Hematopoietic multipotent progenitor cell treated with erythropoietin and hydrocortisone succinate and interleukin-3 and kit ligand, for 4 days (in vitro differentiated cells): ENCODE results near the gene GBF1.

Experiments used
- DNase-seq: peaks from one replicate; pipeline ENCODE4 v3.0.0-alpha.2; 2015

GBF1 gene

DNA sequence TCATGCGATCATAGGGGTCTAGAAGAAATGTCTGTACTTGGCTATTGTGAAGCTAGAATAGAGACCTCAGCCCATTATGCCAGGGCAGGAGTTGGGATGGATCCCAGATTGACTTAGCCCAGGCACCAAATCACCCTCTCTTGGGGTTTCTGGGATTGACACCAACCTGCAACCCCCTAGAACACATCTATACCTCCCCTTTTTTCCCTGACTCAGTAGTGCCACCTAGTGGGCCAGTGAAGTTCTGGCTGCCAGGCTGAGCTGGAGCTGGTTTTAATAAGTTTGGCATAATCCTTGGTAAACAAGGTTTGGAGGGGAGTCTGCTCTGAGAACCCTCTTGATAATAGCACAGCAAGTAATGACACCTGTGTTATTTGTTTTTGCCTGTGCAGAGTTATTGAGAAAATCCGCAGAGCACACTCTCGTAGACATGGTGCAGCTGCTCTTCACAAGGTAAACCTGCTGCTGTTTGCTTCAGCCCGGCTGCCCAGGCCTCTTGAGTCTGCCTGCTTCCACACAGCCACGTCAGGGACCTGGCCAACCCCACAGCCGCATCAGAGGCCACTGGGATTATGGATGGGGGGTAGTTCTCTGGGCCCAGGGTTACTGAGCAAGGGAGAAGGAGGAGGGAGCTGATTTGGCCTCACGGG, 106.9 kb downstream of the GBF1 start:
- peak; percentile 86 for DNase-seq

DNA sequence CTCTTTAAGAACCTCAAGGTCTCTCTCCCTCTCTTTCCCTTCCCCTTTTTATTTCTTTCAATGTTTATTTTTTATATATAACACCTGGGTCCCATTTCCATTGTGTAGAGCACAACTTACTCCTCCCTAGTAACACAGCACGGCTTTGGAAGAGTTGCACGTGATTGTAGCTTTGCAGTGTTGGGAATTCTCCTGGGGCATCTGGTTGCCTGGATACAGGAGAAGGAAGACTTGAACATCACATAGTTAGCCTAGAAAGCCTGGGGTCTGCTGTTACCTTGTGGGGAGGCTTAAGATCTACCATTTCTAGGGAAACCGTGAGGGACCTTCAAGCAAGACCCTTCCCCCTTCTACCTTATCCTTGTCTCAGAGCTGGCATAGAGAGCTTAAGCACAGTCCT, 109.1 kb downstream of the GBF1 start:
- no peak for DNase-seq

DNA sequence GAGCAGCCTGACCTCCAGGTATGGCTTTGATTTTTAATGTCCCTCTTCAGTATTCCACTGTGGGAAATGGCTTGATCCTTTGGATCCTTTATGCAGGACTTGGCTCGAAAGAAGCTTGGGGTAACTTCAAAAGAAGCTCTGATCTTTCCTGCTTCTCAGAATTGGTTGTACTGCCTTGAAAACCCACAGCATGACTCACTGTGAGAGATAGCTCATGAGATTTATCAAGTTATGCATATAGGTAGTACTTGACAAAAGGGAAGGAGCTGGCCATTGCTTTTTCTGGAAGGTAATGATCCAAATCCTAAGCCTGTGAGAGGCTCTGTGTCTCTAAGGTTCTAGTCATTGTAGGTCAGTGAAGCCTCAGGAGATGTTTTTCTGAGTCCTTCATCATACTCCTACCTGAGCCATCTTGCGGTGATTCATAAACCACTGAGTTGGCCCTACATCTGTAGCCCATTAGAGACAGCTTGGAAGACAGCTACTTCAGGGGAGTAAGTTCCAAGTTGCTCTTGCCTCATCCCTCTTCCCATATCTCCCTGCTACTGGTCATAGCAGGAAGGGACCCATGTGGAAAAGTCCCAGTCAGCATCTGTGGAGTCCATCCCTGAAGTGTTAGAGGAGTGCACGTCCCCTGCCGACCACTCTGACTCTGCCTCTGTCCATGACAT, 113.5 kb downstream of the GBF1 start:
- no peak for DNase-seq

DNA sequence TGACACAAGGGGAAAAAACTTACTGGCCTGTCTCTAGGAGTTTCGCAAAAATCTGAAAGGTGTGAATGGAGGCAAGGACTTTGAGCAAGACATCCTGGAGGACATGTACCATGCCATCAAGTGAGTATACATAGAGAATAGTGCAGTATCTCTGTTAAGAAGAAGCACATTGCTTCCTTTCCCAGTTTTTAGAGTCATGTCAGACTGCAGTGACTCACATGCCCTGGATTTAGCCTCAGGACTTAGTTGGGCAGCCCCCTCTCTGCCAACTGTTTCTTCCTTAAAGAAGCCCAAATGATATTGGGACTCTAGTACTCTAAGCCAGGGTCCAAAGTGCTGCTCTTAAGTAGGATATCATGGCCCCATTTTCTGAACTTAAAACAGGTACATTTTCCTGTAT, 122.1 kb downstream of the GBF1 start:
- no peak for DNase-seq

DNA sequence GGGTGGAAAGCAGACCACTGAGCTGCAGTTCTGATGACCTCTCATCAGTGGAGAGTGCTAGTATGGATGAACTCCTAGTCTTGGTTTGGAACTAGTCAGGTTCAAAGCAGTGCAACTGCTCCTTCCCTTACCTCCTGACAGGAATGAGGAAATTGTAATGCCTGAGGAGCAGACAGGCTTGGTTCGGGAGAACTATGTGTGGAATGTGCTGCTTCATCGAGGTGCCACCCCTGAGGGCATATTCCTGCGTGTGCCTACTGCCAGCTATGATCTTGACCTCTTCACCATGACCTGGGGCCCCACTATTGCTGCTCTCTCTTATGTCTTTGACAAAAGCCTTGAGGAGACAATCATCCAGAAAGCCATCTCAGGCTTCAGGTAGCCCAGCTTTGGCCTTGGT, 122.7 kb downstream of the GBF1 start:
- DNase-seq: no peak

DNA sequence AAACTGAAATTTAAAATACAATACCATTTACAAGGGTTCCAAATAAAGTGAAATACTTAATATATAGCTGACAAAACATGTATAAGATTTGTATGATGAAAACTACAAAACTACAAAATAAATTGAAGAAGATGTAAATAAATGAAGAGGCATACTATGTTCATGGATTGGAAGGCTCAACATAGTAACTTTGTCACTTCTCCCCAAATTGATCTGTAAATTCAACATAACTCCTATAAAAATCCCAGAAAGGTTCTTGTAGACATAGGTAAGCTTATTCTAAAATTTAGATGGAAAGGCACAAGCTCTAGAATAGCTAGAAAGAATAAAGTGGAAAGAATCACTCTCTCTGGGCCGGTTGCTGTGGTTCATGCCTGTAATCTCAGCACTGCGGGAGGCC, 126.0 kb downstream of the GBF1 start:
- no peak for DNase-seq

DNA sequence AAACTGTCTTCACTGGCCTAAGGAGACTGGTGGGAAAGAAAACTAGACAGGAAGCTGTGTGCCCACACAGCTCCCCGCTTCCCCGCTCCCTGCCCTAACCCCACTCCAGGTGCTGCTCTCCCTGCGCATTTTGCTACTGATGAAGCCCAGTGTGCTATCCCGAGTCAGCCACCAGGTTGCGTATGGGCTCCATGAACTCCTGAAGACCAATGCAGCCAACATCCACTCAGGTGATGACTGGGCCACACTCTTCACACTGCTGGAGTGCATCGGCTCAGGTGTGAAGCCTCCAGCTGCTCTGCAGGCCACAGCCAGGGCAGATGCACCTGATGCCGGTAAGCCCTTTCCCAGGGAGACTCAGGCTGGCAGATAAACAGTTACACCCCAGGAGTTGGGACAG, 129.9 kb downstream of the GBF1 start:
- no peak for DNase-seq

DNA sequence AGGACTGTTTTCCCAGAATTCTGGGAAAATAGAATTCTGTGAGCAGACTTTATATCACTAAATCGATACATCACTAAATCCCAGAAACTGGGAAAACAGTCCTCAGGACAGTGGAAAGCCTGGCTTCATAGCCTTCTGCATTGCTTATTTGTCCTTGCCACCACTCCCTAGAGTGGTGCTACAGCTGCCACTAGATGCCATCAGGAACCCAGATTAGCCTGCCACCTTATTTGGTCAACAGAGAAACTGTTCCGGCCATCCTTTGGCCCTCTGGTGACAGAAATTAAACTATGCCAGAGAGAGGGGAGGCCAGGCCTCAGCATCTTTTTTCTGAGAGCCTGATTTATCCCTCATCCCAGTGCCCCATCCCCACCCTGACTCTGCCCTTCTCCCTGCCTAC, 130.5 kb downstream of the GBF1 start:
- DNase-seq: no peak

DNA sequence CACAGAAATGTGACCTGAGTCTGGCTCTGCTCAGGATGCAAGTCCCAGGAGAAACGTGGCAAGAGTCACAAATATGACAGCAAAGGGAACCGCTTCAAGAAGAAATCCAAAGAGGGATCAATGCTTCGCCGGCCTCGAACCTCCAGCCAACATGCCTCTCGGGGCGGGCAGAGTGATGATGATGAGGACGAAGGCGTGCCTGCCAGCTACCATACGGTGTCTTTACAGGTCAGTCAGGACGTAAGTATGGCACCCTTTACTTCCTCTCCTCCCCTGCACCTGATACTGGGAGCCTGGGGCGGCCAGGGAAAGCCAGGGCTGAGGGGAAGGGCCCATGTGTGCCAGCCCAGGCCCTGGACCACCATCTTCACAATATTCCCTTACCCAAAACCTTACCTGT, 131.6 kb downstream of the GBF1 start:
- DNase-seq: no peak

DNA sequence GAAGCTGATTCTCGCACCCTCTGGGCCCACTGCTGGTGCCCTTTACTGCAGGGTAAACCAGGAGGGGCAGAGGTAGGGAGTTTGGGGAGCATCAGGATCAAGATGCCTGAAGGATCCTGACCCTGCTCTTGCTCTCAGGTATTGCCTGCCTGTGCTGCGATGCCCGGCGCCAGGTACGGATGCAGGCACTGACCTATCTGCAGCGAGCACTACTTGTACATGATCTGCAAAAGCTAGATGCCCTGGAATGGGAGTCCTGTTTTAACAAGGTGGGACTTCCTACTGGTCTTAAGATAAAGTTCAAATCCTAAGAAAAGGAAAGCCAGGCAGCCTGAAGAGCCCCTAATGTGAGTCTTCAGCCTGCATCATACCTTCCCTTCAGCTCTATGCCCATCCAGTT, 134.1 kb downstream of the GBF1 start:
- no peak for DNase-seq

DNA sequence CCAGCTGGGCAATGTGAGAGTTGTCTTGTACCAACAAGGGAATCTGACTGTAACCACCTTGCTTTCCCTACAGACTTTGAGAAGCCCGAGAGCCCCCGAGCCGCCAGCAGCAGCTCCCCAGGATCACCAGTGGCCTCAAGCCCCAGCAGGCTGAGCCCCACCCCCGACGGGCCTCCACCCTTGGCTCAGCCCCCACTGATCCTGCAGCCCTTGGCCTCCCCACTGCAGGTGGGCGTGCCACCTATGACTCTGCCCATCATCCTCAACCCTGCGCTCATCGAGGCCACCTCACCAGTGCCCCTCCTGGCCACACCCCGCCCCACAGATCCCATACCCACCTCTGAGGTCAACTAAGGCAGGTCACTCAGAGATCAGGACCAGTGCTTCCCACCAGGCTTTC, 136.7 kb downstream of the GBF1 start:
- DNase-seq: no peak

DNA sequence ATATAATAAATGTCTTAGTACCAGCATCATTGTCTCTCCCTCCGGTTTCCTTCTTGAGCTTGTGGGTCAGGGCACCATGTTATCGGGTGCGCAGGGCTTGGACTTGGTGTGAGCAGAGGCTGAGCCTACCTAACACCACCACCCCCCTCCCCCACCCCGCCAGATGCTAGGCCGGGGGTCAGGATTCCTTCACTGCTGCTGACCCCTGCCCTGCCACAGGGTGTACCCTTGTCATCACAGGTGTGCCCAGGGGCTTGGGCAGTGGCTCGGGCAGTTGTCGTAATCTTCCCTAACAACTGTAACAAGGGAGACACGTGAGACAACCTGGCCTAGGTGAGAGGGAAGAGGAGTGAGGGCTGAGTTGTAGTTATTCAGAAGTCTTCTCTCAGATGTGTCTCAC, 137.5 kb downstream of the GBF1 start:
- DNase-seq: no peak

DNA sequence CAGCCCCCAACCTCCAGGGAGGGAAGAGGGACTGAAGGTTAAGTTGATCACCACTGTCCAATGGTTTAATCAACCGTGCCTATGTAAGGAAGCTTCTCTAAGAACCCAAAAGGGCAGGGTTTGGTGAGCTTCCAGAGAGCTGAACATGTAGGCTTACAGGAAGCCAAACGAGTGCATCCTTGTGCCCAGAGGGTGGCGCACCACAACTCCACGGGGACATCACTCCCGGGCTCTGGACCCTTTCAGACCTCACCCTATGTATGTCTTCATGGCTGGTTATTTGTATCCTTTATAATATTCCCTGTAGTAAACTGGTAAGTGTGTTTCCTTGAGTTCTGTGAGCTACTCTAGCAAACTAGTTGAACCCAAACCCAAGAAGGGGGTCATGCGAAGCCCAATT, 138.7 kb downstream of the GBF1 start:
- peak; percentile 47 for DNase-seq

DNA sequence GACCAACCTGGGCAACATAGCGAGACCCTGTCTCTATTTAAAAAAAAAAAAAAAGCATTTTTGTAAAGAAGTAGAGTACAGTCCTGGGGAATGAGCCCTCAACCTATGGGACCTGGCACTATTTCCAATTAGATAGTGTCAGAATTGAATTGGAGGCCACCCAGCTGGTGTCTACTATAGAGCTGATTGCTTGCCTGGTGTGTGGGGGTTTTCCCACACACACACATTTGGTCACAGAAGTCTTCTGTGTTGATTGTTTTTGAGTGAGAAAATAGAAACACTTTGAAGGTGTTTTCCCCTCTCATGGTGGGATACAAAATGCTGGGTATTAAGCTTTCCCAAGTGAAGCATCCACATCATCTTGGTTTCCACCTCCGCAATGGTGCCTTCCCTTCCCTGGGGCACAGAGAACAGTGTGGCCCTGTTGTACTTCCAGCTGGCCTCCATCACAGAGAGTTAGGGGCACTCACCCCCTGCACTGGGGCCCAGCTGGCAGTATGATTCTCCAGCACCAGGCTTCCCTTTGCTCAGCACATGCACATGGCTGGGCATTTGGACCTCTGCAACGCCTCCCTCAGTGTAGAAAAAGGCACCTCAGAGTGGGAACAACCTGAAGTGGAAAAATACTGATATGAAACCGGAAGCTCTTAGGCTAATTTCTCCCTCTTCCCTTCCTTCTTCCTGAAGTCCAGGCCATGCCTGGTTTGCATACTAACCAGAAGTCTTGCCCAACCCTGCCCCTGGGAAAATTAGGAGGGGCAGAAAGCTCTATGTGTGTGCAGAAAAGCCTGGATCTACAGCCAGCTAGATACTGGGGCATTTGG, 139.5 kb downstream of the GBF1 start:
- DNase-seq: no peak

DNA sequence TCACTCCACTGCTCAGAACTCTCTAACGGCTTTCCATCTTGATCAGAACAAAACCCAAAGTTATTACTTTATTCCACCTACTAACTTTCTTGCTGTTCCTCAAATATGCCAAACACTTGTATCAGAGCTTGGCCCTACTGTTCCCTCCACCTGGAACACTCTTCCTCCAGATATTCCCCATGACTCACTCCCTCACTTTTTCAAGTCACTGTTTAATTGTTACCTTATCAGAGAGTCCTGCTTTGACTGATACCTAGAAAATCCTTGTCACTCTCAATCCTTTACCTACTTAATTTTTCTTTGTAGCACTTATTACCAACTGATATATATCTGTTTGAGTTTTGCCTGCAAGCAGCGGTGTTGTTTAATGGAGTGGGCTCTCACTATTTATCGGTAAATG, 144.6 kb downstream of the GBF1 start:
- DNase-seq: no peak

DNA sequence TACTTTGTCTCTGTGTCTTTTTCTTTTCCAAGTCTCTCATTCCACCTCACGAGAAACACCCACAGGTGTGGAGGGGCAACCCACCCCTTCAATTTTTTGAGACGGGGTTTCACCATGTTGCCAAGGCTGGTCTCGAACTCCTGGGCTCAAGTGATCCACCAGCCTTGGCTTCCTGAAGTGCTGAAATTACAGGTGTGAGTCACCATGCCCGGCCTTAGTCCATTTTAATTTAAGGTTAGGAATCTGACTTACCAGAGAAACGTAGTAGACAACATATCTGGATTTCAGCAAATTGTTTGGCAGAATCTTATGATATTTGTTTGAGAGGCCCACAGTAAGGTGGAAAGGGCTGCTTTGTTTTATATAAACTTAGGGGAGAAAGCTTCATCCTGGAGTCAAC, 147.0 kb downstream of the GBF1 start:
- no peak for DNase-seq

DNA sequence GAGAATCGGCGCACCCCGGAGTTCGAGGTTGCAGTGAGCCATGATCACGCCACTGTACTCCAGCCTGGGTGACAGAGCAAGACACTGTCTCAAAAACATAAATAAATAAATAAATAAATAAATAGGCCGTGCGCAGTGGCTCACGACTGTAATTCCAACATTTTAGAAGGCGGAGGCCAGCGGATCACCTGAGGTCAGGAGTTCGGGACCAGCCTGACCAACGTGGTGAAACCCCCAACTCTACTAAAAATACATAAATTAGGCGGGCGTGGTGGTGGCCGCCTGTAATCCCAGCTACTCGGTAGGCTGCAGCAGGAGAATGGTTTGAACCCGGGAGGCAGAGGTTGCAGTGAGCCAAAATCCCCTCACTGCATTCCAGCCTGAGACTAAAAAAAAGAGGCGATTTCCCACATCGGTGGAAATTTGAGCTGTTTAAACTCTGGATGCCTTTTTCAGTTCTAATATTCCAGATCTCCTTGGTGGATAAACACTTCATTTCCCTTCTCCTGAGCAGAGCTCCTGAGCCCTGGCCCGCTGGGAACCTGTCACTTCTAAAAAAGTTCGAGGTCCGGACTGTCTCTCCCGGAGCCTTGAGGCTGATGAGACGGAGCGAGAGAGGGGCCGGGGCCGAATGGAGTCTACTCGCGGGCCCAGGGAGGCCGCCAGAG, 148.2 kb downstream of the GBF1 start:
- DNase-seq: no peak

DNA sequence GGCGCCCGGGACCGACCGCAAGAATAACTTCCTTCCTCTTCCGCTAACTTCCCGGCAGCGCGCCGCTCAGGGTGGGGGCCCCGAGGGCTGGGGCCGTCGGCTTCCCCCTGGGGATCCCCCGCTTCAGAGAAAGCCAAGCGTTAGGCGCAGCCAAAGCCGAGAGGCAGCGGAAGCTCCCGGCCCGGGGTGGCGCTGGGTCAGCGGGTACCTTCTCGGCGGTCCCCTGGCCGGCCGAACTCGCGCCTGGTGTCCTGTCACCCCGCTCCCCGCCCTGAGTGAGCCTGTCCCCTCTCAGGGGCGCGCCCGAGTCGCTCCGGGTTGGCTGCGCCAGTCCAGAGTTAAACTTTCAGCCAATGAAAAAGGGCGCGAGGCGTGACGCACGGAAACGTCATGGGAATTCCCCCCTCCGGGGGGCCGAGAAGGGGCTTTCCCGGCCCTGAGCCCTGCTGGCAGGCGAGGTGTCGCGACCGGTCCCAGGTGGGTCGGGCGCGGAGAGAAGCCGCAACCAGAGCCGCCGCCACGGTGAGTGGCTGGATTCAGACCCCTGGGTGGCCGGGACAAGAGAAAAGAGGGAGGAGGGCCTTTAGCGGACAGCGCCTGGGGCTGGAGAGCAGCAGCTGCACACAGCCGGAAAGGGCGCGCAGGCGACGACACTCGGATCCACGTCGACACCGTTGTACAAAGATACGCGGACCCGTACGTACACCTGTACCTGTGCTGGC, 148.9 kb downstream of the GBF1 start:
- peak; percentile 95 for DNase-seq

DNA sequence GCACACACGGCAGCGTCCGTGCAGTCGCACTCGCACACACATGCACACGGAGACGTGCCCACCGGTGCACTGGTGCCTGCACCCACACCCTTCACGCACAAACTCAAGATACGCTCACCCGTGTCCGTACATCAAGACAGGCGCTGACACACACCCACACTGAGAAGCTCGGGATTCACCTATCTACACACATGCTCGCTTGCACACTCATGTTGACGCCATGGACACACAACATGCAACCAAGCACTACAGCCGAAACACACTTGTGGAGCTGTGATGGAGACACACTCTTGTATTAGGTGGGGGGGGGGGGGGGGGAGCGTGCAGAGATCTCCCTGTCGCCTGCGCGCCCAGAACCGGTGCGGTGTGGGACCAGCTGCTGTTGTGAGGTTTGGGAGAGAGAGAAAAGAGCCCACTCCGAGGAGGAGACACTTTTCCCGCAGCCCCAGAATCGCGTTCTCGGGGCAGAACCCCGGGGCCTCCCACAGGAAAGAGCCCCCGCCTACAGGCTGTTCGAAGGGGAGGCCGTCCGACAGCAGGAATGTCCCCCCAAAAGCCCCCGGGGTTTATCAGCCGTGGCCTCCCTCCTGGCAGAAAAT, 149.6 kb downstream of the GBF1 start:
- peak; percentile 58 for DNase-seq

DNA sequence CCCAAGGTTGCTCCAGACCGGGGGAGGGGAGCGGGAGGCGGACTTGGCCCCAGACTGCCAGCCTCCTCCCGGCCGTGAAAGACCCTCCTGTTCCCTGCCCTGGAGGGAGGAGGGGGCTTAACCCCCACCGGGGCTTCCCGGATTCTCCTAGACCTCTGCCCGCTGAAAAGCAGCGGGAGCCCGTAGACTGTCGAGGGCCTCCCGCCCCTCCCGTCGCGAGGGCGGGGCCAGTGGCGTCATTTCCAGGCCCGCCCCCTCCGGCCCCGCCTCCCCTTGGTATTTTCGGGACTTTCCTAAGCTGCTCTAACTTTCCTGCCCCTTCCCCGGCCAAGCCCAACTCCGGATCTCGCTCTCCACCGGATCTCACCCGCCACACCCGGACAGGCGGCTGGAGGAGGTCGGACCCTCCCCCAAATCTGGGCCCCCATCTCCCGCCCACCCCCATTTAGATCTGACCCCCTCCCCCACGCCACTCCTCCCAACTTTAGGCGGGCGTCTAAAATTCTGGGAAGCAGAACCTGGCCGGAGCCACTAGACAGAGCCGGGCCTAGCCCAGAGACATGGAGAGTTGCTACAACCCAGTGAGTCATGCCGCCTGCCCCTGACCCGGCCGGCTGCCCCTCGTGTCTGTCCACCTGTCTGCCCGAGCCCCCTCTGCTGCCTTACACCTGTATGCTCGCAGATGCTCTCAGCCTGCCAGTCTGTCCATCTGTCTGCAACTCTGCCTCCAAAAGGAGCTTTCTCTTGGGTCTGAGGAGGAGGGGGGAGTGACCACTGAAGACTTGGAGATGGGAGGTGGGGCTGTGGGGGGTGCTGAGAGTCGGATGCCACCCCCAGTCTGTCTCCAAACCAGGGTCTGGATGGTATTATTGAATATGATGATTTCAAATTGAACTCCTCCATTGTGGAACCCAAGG, 150.3 kb downstream of the GBF1 start, which contains the start of gene NFKB2:
NFKB2 (plus strand) TSS at position 306 of the 917 bp plus-strand sequence; CDS start at position 561, 255 bp downstream.
- peak; percentile 89 for DNase-seq

DNA sequence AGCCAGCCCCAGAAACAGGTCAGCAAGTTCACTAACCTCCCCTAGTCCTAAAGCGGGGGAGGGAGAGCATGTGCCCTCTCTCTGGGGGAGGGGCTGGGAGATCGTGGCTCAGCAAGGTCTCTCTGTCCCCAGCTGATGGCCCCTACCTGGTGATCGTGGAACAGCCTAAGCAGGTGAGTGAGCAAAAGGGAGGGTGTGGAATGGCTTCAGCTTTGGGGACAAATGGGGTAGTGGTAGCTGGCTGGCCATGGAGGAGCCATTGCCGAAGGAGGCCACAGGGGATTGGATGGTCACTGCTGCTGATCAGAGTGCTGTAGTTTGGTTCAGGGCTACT, 151.0 kb downstream of the GBF1 start:
- no peak for DNase-seq
